A549 (cell line): Measurements from ENCODE around the gene PTMS. TPM values are rescaled to one million over a fixed set of nuclear protein-coding genes. Genes with fewer than 3 reads are reported as not detected.

Source experiments
- ATAC-seq, 2 experiments: fragments of 200-7000 bp in 1 of 2; fragments of >200 bp in 1 of 2; cut with Nextera tagmentation in 1 of 2; cut with Tn5 transposase in 1 of 2; 3 replicates each; pipeline versions ENCODE4 v1.8.0 to v1.9.1; 2018 to 2020; ENCODE audit warnings: mild to moderate bottlenecking in 1 of 2, moderate library complexity in 1 of 2
- CTCF ChIA-PET: fragments of 300-600 bp; sonication (Branson Sonifier 250); formaldehyde crosslinking; extraction: SDS; loops from one replicate; lab custom pipeline; 2021; ENCODE audit warnings: antibody characterized with exemption, inconsistent platforms; lab: Yijun Ruan, JAX
- POLR2A ChIA-PET: fragments of 350-600 bp; formaldehyde crosslinking; extraction: SDS; loops from one replicate; lab custom pipeline; 2021; ENCODE audit warnings: antibody characterized with exemption, inconsistent platforms; lab: Yijun Ruan, JAX
- DNase-seq, 2 experiments: peaks; one replicate each; pipeline versions ENCODE4 v3.0.0 to v3.0.0-alpha.2; 2011 to 2016; ENCODE audit warnings: low read depth in 1 of 2, low spot score in 1 of 2
- FAIRE-seq: peaks from 2 replicates; lab custom pipeline; 2011; peaks lifted over from hg19 to GRCh38; lab: Jason Lieb, UNC
- H3K27ac ChIP-seq, 2 experiments: fragments of >200 bp; sonication (Bioruptor Twin); formaldehyde crosslinking; 3 replicates each; pipeline ENCODE4 v1.5.1; 2016 to 2017
- H3K4me1 ChIP-seq: fragments of >200 bp; sonication (Bioruptor Twin); formaldehyde crosslinking; 3 replicates; pipeline ENCODE4 v1.6.1; 2016
- H3K4me2 ChIP-seq: fragments of >200 bp; sonication (Bioruptor Twin); formaldehyde crosslinking; 3 replicates; pipeline ENCODE4 v1.6.1; 2016
- H3K4me3 ChIP-seq: fragments of >200 bp; sonication (Bioruptor Twin); formaldehyde crosslinking; 3 replicates; pipeline ENCODE4 v1.5.1; 2016
- H3K9me3 ChIP-seq: fragments of >200 bp; sonication (Bioruptor Twin); formaldehyde crosslinking; 3 replicates; pipeline ENCODE4 v1.6.1; 2016
- ATOH8 ChIP-seq: fragments of 250-450 bp; sonication (Bioruptor Pico); IDR thresholded peaks from 2 replicates; pipeline ENCODE4 v1.5.0; 2020; ENCODE audit warnings: low read depth, mild to moderate bottlenecking, moderate library complexity
- CBX2 ChIP-seq: fragments of 200-600 bp; sonication (generic); IDR thresholded peaks from 2 replicates; pipeline ENCODE4 v1.6.1; 2016; ENCODE audit warnings: low read depth, mild to moderate bottlenecking, borderline replicate concordance
- CHD2 ChIP-seq: fragments of 150-350 bp; IDR thresholded peaks from 2 replicates; pipeline ENCODE4 v1.6.1; 2014; ENCODE audit warnings: low read length; ENCODE audit not compliant: partially characterized antibody
- E2F6 ChIP-seq: IDR thresholded peaks from 2 replicates; pipeline ENCODE4 v1.6.1; 2012; ENCODE audit warnings: low read depth, borderline replicate concordance
- EP300 ChIP-seq, 2 experiments: fragments of >200 bp; sonication (Bioruptor Twin); formaldehyde crosslinking; IDR thresholded peaks; 2 replicates in 1 of 2; 3 replicates in 1 of 2; pipeline ENCODE4 v1.6.1; 2016 to 2017
- FOXS1 ChIP-seq: fragments of 250-450 bp; sonication (Bioruptor Pico); IDR thresholded peaks from 2 replicates; pipeline ENCODE4 v1.5.0; 2020; ENCODE audit warnings: mild to moderate bottlenecking, moderate library complexity
- GATA3 ChIP-seq: IDR thresholded peaks from 2 replicates; pipeline ENCODE4 v1.6.1; 2012; ENCODE audit warnings: borderline replicate concordance
- HES2 ChIP-seq: fragments of >200 bp; sonication (Bioruptor Twin); formaldehyde crosslinking; IDR thresholded peaks from 2 replicates; pipeline ENCODE4 v1.6.1; 2016
- HOXB13 ChIP-seq: fragments of 250-450 bp; sonication (Bioruptor Pico); IDR thresholded peaks from 2 replicates; pipeline ENCODE4 v1.5.0; 2020; ENCODE audit warnings: low read depth, mild to moderate bottlenecking, moderate library complexity
- KDM5A ChIP-seq: fragments of 200-600 bp; sonication (generic); IDR thresholded peaks from 2 replicates; pipeline ENCODE4 v1.6.1; 2016; ENCODE audit warnings: antibody characterized with exemption, mild to moderate bottlenecking
- MAFK ChIP-seq: fragments of 450-650 bp; IDR thresholded peaks from 2 replicates; pipeline ENCODE4 v1.6.1; 2014; ENCODE audit not compliant: partially characterized antibody
- MAZ ChIP-seq: fragments of 150-350 bp; IDR thresholded peaks from 2 replicates; pipeline ENCODE4 v1.6.1; 2014; ENCODE audit warnings: antibody characterized with exemption, low read depth, low read length, borderline replicate concordance
- NFE2L2 ChIP-seq: fragments of 150-350 bp; conservative IDR thresholded peaks from 2 replicates; pipeline ENCODE4 v1.6.1; 2014; ENCODE audit warnings: low read length
- NPAS2 ChIP-seq: fragments of 250-450 bp; sonication (Bioruptor Pico); IDR thresholded peaks from 2 replicates; pipeline ENCODE4 v1.8.0; 2022; ENCODE audit warnings: mild to moderate bottlenecking, moderate library complexity, borderline replicate concordance
- POLR2A ChIP-seq: IDR thresholded peaks from 2 replicates; pipeline ENCODE4 v1.6.1; 2012; ENCODE audit warnings: mild to moderate bottlenecking, low read length
- RAD21 ChIP-seq, 2 experiments: fragments of >200 bp in 1 of 2; sonication (Bioruptor Twin) in 1 of 2; formaldehyde crosslinking in 1 of 2; IDR thresholded peaks in 1 of 2; conservative IDR thresholded peaks in 1 of 2; 2 replicates in 1 of 2; 3 replicates in 1 of 2; pipeline ENCODE4 v1.6.1; 2012 to 2018; ENCODE audit warnings: inconsistent platforms in 1 of 2
- RARB ChIP-seq: fragments of 250-450 bp; sonication (Bioruptor Pico); IDR thresholded peaks from 2 replicates; pipeline ENCODE4 v1.8.0; 2021; ENCODE audit warnings: mild to moderate bottlenecking, moderate library complexity
- RFX5 ChIP-seq: fragments of 450-650 bp; IDR thresholded peaks from 2 replicates; pipeline ENCODE4 v1.7.1; 2014; ENCODE audit warnings: antibody characterized with exemption, mild to moderate bottlenecking, moderate library complexity
- SREBF2 ChIP-seq: fragments of 450-650 bp; IDR thresholded peaks from 2 replicates; pipeline ENCODE4 v1.6.1; 2014; ENCODE audit warnings: mild to moderate bottlenecking, moderate library complexity
- TFCP2L1 ChIP-seq: fragments of 250-450 bp; sonication (Bioruptor Pico); IDR thresholded peaks from 2 replicates; pipeline ENCODE4 v1.5.0; 2021; ENCODE audit warnings: mild to moderate bottlenecking
- ZFP36 ChIP-seq: fragments of 450-650 bp; IDR thresholded peaks from 2 replicates; pipeline ENCODE4 v1.6.1; 2014; ENCODE audit warnings: borderline replicate concordance; ENCODE audit not compliant: partially characterized antibody
- WGBS: methylation state at CpG from one replicate; pipeline ENCODE4 v1.1.6; 2017; ENCODE audit errors: missing lambda C conversion rate; 5-methylcytosine and 5-hydroxymethylcytosine counted together
- polyA plus RNA-seq, 4 experiments: library from polyadenylated mRNA; depleted of rRNA in 3 of 4; stranded (reverse); fragments of >200 nt; fragmentation: RNase III in 1 of 4; extraction: RNeasy Plus Mini Kit Qiagen cat#74134 plus additional on column Dnase treatment in 1 of 4; gene quantifications; 2 replicates in 3 of 4; 3 replicates in 1 of 4; pipeline ENCODE4 v1.2.3, GENCODE V29; 2011 to 2017

PTMS gene
- polyA plus RNA-seq, 2 of the 4 experiments (the other 2 are of a cell fraction): 391 to 1,195 TPM

- CTCF ChIA-PET: interaction anchor here (1.1 to 26.0 kb wide), 5 partner anchors 9 to 215 kb away, joined by 4 to 670 read pairs (median 178); partner anchors contain the start of genes CD4, GPR162, MLF2 and P3H3
- ATAC-seq (no peak), FAIRE-seq (no peak)
Observed at GRCh38 chr12:6773590-6774351, 7.6 kb downstream of the PTMS start.

GRCh38 chr12:6774499-6775062, 8.4 kb downstream of the PTMS start:
- DNase-seq: no peak
- 93% methylated on average over 15 of the region's 15 CpGs for WGBS
- H3K4me1 ChIP-seq: peaks cover 41% of the 10 kb centered on the region
- H3K4me3 ChIP-seq: no peak overlapping the region
- POLR2A ChIA-PET: interaction anchor here (0.6 to 1.8 kb wide), 5 partner anchors 8 to 347 kb away, joined by 3 to 8 read pairs (median 6); partner anchors contain the start of genes COPS7A, MLF2, PTMS and ZNF384
- H3K27ac ChIP-seq: no peak overlapping the region
- no peaks in the 10 kb centered on the region for H3K9me3 ChIP-seq
- ATAC-seq: no peak
- CTCF ChIA-PET: interaction anchor here (0.8 to 26.0 kb wide), 6 partner anchors 8 to 216 kb away, joined by 3 to 670 read pairs (median 16); partner anchors contain the start of genes GPR162, MLF2, P3H3 and PTMS
- TF ChIP-seq ATOH8 (CRISPR knock-in tag): no peak
- no peak for TF ChIP-seq MAZ
- no peak for TF ChIP-seq HES2
- TF ChIP-seq NFE2L2: no peak
- no peak for TF ChIP-seq CHD2
- no peak for TF ChIP-seq POLR2A
- no peak for TF ChIP-seq TFCP2L1
- no peak for TF ChIP-seq RFX5
- no peak for TF ChIP-seq FOXS1 (CRISPR knock-in tag)
- no peak for TF ChIP-seq EP300 (IDR thresholded peaks at IDR 0.05)
- TF ChIP-seq NPAS2 (CRISPR knock-in tag): no peak
- no peak for TF ChIP-seq KDM5A
- no peak for TF ChIP-seq RARB (CRISPR knock-in tag)
- no peak for TF ChIP-seq SREBF2
- TF ChIP-seq HOXB13 (CRISPR knock-in tag): no peak
- no peak for FAIRE-seq
- no peak overlapping the region for H3K4me2 ChIP-seq

More at GRCh38 chr12:6773590-6774351, 7.6 kb downstream of the PTMS start:
- Histone ChIP-seq H3K4me2 (no peak overlapping the region), H3K9me3 (no peaks in the 10 kb centered on the region), H3K27ac (no peak overlapping the region), H3K4me3 (no peak overlapping the region), H3K4me1 (peaks cover 46% of the 10 kb centered on the region)
- DNase-seq: no peak
- WGBS: 93% methylated on average over 43 of the region's 60 CpGs
- POLR2A ChIA-PET: interaction anchor here (1.4 to 1.8 kb wide), 2 partner anchors 7 to 21 kb away, joined by 6 to 8 read pairs; partner anchors contain the start of genes MLF2 and PTMS
- TF ChIP-seq CBX2 (no peak), MAFK (no peak), E2F6 (no peak), GATA3 (no peak), ZFP36 (no peak), RAD21 (conservative IDR thresholded peaks at IDR 0.05 in 1 of 2, IDR thresholded peaks at IDR 0.05 in 1 of 2) (no peak)
